MG63 (cell line): ENCODE results near the gene SLC36A1. TPM values are rescaled to one million over a fixed set of nuclear protein-coding genes. Genes with fewer than 3 reads are reported as not detected.
A peak's percentile ranks its signal among the peaks of the same experiment; 100 is the strongest.
"Not testable (repeated sequence)": the region's sequence is repeated elsewhere in the genome, so short reads cannot be mapped to it uniquely, and the experiment has no call there.

Experiments used
- DNase-seq: peaks from one replicate; pipeline ENCODE4 v3.0.0-alpha.2; 2020
- H3K27me3 ChIP-seq: fragments of 250-450 bp; sonication (Bioruptor Pico); 2 replicates; pipeline ENCODE4 v1.5.1; 2020; ENCODE audit warnings: mild to moderate bottlenecking, moderate library complexity
- H3K36me3 ChIP-seq: fragments of 250-450 bp; sonication (Bioruptor Pico); 2 replicates; pipeline ENCODE4 v1.5.1; 2020; ENCODE audit warnings: mild to moderate bottlenecking, moderate library complexity
- H3K4me3 ChIP-seq: fragments of 250-450 bp; sonication (Bioruptor Pico); 2 replicates; pipeline ENCODE4 v1.5.1; 2020; ENCODE audit warnings: mild to moderate bottlenecking, moderate library complexity
- H3K9me3 ChIP-seq: fragments of 250-450 bp; sonication (Bioruptor Pico); 2 replicates; pipeline ENCODE4 v1.5.1; 2020; ENCODE audit warnings: mild to moderate bottlenecking, moderate library complexity
- total RNA-seq: library from RNA; depleted of rRNA; stranded (reverse); fragments of >200 nt; shearing (Covaris generic); gene quantifications from 2 replicates; pipeline ENCODE4 v1.2.3, GENCODE V29; 2014; ENCODE audit warnings: low replicate concordance

Gene SLC36A1
- total RNA-seq, 1 experiment from 2014 or later = 5.8 TPM

- H3K36me3 ChIP-seq = no peaks in the 10 kb centered on the region
- no peaks in the 10 kb centered on the region for H3K9me3 ChIP-seq
- H3K27me3 ChIP-seq = no peaks in the 10 kb centered on the region
- no peak overlapping the region for H3K4me3 ChIP-seq
- DNase-seq = no peak
These were observed 50.1 kb downstream of the SLC36A1 start for GRCh38 chr5:151497391-151498002.

DNA sequence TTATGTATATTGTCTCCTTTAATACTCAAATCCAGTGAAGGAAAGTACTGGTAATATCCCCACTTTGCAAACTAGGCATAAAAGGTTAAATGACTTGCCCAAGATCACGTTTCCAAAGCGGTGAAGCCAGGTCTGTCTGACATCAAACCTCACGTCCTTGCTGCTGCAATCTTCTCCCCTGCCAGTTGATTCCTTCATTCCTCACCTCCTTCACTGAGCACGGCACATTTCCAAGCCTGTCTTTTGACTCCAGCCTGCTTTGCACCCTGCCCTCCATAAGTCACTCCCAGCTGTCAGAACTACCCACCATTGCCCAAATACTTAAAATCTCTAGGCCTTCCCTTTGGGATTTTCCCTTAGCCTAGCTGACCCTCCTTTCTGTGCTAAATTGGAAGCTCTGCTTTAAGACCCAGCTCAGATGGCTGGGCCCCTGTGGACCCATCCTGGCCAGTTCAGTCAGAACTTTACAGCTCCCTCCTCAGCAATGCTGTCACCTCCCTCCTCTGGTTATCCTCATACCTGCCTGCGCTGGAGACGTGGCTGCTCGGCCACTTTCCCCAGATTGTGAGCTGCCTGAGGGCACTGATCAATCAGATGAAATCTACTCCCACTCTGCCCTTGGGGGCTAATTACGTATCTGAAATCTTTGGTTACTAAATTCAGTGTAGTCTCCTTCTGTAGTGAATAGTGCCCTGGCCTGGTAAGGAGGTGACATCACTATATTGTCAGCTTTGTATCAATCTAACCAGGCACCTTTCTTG, 51.2 kb downstream of the SLC36A1 start:
- Histone ChIP-seq H3K36me3 (no peaks in the 10 kb centered on the region), H3K9me3 (no peaks in the 10 kb centered on the region), H3K27me3 (no peaks in the 10 kb centered on the region), H3K4me3 (no peak overlapping the region)
- no peak for DNase-seq

DNA sequence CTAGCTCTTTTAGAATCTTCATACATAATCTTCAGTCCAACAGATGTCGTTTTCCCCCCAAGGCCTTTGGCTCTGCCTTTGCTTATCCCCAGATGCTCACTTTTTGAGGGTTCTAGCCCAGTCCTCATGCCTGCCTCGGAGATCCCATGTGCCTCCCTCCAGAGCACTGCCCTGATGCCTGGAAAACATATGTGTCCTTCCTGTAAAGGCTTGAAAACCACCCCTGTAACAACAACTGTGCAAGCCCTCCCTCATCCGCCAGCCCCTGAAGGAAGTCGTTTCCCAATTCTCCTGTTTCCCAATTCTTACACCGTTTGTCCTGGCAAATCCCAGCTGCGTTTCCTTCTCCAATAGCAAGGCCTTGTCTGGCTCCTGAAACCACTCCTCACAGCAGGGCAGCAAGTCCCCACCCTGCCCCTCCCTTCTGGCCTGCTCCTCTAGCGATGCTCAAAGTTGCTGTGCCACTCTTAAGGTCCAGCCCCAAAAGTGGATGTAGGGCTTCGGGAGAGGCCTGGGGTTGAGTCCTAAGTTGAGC, 52.2 kb downstream of the SLC36A1 start:
- no peaks in the 10 kb centered on the region for H3K9me3 ChIP-seq
- no peaks in the 10 kb centered on the region for H3K27me3 ChIP-seq
- no peak for DNase-seq
- no peaks in the 10 kb centered on the region for H3K36me3 ChIP-seq
- no peak overlapping the region for H3K4me3 ChIP-seq

GRCh38 chr5:151504006-151504405, 56.6 kb downstream of the SLC36A1 start:
- DNase-seq = no peak
- H3K27me3 ChIP-seq = no peaks in the 10 kb centered on the region
- H3K4me3 ChIP-seq = no peak overlapping the region
- no peaks in the 10 kb centered on the region for H3K36me3 ChIP-seq
- H3K9me3 ChIP-seq = no peaks in the 10 kb centered on the region

GRCh38 chr5:151508308-151508707, 60.9 kb downstream of the SLC36A1 start:
- not testable (repeated sequence) for H3K27me3 ChIP-seq, DNase-seq, H3K4me3 ChIP-seq, H3K9me3 ChIP-seq, H3K36me3 ChIP-seq

DNA sequence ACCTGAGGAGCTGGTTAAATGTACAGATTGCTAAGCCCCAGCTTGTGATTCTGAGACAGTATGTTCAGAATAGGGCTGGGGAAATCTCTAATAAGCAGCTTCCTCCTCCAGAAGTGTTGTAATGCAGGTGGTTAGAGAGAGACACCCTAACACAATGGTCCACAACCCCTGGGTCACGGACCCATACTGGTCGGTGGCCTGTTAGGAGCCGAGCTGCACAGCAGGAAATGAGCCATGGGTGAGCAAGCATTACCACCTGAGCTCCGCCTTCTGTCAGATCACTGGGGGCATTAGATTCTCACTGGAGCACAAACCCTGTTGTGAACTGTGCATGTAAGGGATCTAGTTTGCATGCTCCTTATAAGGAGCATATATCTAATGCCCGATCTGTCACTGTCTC, 61.8 kb downstream of the SLC36A1 start:
- Histone ChIP-seq H3K4me3 (no peak overlapping the region), H3K27me3 (no peaks in the 10 kb centered on the region), H3K36me3 (no peaks in the 10 kb centered on the region), H3K9me3 (no peaks in the 10 kb centered on the region)
- DNase-seq = no peak

- H3K9me3 ChIP-seq = no peaks in the 10 kb centered on the region
- DNase-seq = no peak
- H3K4me3 ChIP-seq = no peak overlapping the region
- no peaks in the 10 kb centered on the region for H3K27me3 ChIP-seq
- H3K36me3 ChIP-seq = no peaks in the 10 kb centered on the region
These were observed 62.4 kb downstream of the SLC36A1 start for GRCh38 chr5:151509836-151510235.

DNA sequence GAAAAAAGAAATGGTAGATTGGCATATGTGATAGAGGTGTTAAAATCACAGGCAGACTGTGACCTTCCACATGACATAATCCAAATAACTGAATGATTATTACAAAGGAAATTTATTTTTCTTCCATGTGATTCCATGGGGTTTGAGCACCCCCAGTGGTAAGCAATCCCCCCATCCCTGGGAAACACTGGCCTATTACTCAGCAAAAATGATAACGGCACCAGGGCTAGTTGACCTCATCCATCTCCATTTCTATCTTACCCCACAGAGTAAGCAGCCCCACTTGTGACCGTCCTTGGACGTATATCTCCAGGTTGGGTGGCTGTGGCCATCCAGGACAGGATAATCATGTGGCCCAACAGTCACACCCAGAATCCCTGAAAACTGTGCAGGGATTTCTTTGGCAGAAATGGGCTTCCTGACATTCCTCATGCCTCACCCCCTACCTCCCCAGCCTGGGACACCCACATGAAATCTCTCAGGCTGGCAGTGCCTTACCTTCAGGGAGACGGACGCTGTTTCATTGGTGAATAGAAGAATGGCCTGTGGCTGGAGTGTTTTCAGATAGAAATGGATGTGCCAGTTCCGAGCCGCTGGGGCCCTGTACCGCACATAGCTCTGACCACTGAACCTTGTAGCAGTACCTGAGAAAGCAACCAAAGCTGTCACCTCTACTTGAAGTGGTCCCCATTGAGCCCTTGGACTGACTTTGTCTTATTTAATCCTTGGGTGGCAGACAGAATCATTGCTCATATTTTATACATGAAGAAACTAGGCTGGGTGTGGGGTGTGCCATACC, 69.9 kb downstream of the SLC36A1 start:
- Histone ChIP-seq H3K27me3 (peaks cover 10% of the 10 kb centered on the region), H3K4me3 (no peak overlapping the region), H3K9me3 (no peaks in the 10 kb centered on the region), H3K36me3 (no peaks in the 10 kb centered on the region)
- DNase-seq = no peak

- Histone ChIP-seq H3K27me3 (peaks cover 6% of the 10 kb centered on the region), H3K4me3 (no peak overlapping the region), H3K36me3 (no peaks in the 10 kb centered on the region), H3K9me3 (no peaks in the 10 kb centered on the region)
- DNase-seq = no peak
These were observed 72.9 kb downstream of the SLC36A1 start for GRCh38 chr5:151520294-151520693.

- H3K4me3 ChIP-seq = no peak overlapping the region
- no peaks in the 10 kb centered on the region for H3K36me3 ChIP-seq
- H3K27me3 ChIP-seq = no peaks in the 10 kb centered on the region; the same call in 1 of the 2 replicates
- no peak for DNase-seq
- no peaks in the 10 kb centered on the region for H3K9me3 ChIP-seq
These were observed 74.8 kb downstream of the SLC36A1 start for GRCh38 chr5:151522226-151522625.

GRCh38 chr5:151523335-151523734, 75.9 kb downstream of the SLC36A1 start:
- H3K36me3 ChIP-seq = no peaks in the 10 kb centered on the region
- H3K9me3 ChIP-seq = no peaks in the 10 kb centered on the region
- H3K4me3 ChIP-seq = no peak overlapping the region
- DNase-seq = peak; percentile 51
- H3K27me3 ChIP-seq = no peaks in the 10 kb centered on the region

- Histone ChIP-seq H3K9me3 (no peaks in the 10 kb centered on the region), H3K36me3 (no peaks in the 10 kb centered on the region), H3K4me3 (no peak overlapping the region), H3K27me3 (peaks cover 4% of the 10 kb centered on the region)
- DNase-seq = no peak
These were observed 80.8 kb downstream of the SLC36A1 start for GRCh38 chr5:151528153-151528552.

- H3K4me3 ChIP-seq = no peak overlapping the region
- H3K36me3 ChIP-seq = no peaks in the 10 kb centered on the region
- DNase-seq = no peak
- H3K27me3 ChIP-seq = peaks cover 10% of the 10 kb centered on the region
- H3K9me3 ChIP-seq = no peaks in the 10 kb centered on the region
These were observed 81.6 kb downstream of the SLC36A1 start for GRCh38 chr5:151528996-151529395.

DNA sequence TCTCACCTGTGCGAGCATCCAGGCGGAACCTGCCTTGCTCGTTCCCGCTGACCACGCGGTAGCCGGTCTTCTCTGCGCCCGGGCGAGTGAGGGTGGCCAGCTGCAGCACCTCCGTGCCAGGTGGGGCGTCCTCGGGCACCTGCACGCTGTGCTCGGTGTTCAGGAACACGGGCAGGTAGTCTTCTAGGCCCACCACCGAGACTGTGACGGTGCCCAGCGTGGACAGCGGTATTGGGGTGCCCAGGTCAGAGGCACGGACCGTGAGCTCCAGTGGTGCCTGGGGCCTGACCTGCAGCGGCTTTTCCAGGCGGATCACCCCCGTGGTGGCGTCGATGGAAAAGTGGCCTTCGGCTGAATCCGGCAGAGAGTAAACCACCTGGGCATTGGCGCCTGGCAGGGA, 84.2 kb downstream of the SLC36A1 start:
- Histone ChIP-seq H3K9me3 (no peaks in the 10 kb centered on the region), H3K27me3 (peaks cover 16% of the 10 kb centered on the region), H3K4me3 (no peak overlapping the region), H3K36me3 (no peaks in the 10 kb centered on the region)
- no peak for DNase-seq

GRCh38 chr5:151532416-151532815, 85.0 kb downstream of the SLC36A1 start:
- Histone ChIP-seq H3K9me3 (no peaks in the 10 kb centered on the region), H3K27me3 (peaks cover 16% of the 10 kb centered on the region), H3K4me3 (no peak overlapping the region), H3K36me3 (no peaks in the 10 kb centered on the region)
- no peak for DNase-seq

- H3K9me3 ChIP-seq = no peaks in the 10 kb centered on the region
- H3K36me3 ChIP-seq = no peaks in the 10 kb centered on the region
- no peak for DNase-seq
- no peak overlapping the region for H3K4me3 ChIP-seq
- H3K27me3 ChIP-seq = peaks cover 16% of the 10 kb centered on the region
These were observed 86.9 kb downstream of the SLC36A1 start for GRCh38 chr5:151534350-151534749.

GRCh38 chr5:151537044-151537443, 89.6 kb downstream of the SLC36A1 start:
- H3K4me3 ChIP-seq = no peak overlapping the region
- no peaks in the 10 kb centered on the region for H3K36me3 ChIP-seq

More at GRCh38 chr5:151537044-151537443, 89.6 kb downstream of the SLC36A1 start:
- no peak for DNase-seq
- Histone ChIP-seq H3K9me3 (no peaks in the 10 kb centered on the region), H3K27me3 (peaks cover 27% of the 10 kb centered on the region)
